A673 (cell line): ENCODE data around the gene LMBR1.

Experiments
- EZH2 ChIP-seq: fragments of 200-600 bp; sonication (generic); IDR thresholded peaks from 2 replicates; pipeline ENCODE4 v1.6.1; 2017; ENCODE audit warnings: borderline replicate concordance, low read depth, mild to moderate bottlenecking, mixed read lengths, antibody characterized with exemption, low read length; ENCODE audit not compliant: poor library complexity, severe bottlenecking
- TF ChIP-seq, protein P1 (sequence below): fragments of 300-800, 200-600 bp; sonication (generic); conservative IDR thresholded peaks from 2 replicates; pipeline ENCODE4 v1.5.1; 2017; ENCODE audit warnings: low read depth, mild to moderate bottlenecking, antibody characterized with exemption, low read length, moderate library complexity, mixed read lengths

DNA sequence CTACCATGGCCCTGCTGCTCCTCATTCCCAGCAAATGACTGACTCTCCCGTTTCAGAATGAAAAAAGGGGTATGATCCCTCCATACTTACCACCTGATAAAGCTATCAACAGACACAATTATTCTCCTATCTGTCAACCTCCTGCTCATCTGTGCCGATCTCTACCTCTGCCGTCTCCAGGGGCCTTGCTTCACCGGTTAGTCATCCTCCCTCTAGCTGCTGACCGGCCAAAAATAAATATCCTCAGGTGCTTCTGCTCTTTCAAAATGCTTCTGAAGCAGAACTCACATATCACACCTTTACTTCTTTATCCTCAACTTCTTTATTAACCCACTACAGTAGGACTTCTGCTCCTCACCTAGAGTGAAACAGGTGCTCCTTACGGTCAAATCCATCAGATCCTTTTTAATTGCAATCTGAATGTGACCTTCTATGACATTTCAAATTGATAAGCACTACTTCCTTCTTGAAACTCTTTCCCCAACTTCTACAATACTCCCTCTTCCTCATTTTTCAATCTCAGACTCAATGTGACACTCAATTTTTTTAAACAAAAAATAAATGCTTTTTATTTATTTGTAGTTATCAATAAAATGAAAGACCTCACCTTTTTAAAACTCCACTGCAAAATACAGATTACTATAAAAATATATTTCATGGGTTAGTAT, 63.2 kb downstream of the LMBR1 start:
- TF ChIP-seq, protein P1, sequence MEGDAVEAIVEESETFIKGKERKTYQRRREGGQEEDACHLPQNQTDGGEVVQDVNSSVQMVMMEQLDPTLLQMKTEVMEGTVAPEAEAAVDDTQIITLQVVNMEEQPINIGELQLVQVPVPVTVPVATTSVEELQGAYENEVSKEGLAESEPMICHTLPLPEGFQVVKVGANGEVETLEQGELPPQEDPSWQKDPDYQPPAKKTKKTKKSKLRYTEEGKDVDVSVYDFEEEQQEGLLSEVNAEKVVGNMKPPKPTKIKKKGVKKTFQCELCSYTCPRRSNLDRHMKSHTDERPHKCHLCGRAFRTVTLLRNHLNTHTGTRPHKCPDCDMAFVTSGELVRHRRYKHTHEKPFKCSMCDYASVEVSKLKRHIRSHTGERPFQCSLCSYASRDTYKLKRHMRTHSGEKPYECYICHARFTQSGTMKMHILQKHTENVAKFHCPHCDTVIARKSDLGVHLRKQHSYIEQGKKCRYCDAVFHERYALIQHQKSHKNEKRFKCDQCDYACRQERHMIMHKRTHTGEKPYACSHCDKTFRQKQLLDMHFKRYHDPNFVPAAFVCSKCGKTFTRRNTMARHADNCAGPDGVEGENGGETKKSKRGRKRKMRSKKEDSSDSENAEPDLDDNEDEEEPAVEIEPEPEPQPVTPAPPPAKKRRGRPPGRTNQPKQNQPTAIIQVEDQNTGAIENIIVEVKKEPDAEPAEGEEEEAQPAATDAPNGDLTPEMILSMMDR: no peak
- TF ChIP-seq EZH2: no peak
